RPMI7951 (cell line): ENCODE results near the gene COL5A1. TPM values are rescaled to one million over a fixed set of nuclear protein-coding genes. Genes with fewer than 3 reads are reported as not detected.

Source experiments
- DNase-seq: peaks from one replicate; pipeline ENCODE4 v3.0.0-alpha.2; 2012; ENCODE audit warnings: low read depth
- total RNA-seq: library from RNA; depleted of rRNA; stranded (reverse); fragments of >200 nt; shearing (Covaris generic); gene quantifications from 2 replicates; pipeline ENCODE4 v1.2.3, GENCODE V29; 2014

The COL5A1 gene
- total RNA-seq, 1 experiment from 2014 or later: 138 TPM

DNA sequence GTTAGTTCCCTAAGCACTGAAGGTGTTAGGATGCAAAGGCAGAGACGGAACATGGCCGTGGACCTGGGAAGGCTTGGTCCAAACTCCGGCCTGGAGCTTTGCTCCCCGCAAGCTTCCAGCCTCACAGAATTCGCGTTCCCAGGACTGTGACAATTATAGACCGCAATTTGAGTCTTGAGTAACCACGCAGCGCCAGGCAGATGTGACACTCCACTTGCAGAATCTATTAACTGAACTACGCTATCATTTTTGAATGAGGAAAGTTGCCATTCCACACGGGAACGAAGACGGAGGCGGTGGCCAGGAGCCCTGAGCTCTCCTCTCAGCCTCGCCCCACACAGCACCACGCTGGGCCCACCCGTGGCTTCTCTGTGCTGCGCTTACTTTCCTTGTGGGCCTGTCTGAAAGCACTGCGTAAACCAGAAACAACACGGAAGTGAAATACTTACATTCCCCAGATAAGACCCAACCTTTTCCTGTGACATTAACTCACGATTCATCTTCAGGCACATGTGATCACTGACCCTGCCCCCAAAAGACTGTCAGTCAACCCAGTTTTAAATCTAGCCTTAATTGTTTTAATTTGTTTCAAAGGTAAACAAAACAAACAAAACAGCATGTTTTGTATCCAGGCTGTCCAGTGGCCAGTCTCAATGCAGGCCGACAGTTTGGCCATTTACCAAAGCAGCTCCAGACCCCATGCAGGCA is 16.1 kb upstream of the COL5A1 start:
- peak; percentile 57 for DNase-seq

DNA sequence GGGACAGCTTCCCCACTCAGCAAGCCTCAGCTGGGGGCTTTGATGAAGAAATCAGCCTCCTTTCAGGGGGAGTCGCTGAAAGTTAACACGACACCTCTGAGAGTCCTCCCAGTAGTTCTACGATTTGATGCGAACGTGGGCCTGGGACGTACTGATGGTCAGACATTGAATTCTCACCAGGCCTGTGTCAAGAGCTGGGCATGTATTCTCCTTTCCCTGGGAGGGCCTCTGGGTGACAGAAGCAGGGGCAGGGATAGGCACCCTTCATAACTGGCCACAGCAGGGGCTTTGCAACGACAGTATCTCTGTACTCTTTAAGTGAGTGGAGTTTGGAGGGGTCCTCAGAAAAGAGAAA is 15.6 kb upstream of the COL5A1 start:
- no peak for DNase-seq

DNA sequence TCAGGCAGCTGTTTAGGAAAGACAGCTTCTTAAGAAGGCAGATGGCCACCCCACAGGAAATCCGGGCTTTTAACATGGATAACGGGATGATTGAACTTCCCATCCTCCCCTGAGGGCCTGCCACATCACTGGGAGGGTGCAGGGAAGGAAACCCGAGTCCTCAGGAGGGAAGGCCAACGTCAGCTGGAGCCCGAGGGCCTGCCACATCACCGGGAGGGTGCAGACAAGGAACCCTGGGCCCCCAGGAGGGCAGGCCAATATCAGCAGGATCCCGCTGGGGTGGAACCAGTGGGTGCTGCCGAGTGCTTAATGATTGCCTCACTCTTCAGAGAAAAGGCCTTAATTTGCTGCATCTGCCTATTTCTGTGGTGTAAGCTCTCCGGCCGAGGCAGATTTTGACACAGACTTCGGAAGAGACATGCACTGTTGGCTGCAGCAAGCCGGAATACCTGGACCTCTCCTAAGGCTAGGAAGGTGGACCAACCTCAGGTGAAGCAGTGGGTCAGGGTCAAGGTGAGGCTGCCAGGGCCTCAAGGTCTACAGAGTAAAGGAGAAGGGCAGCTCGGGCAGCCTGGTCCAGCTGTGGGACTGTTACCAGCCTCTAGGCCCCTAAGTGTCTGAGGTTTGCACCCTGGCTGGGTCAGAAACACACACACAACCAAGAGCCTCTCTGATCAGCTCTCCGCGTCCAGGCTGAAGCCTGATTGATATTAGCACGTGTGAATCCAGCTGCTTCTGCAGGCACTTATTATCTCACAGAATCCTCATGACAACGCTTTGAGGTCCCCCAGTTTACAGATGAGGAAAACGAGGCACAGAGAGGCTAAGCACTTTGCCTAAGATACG is 14.8 kb upstream of the COL5A1 start:
- peak; percentile 96 for DNase-seq

DNA sequence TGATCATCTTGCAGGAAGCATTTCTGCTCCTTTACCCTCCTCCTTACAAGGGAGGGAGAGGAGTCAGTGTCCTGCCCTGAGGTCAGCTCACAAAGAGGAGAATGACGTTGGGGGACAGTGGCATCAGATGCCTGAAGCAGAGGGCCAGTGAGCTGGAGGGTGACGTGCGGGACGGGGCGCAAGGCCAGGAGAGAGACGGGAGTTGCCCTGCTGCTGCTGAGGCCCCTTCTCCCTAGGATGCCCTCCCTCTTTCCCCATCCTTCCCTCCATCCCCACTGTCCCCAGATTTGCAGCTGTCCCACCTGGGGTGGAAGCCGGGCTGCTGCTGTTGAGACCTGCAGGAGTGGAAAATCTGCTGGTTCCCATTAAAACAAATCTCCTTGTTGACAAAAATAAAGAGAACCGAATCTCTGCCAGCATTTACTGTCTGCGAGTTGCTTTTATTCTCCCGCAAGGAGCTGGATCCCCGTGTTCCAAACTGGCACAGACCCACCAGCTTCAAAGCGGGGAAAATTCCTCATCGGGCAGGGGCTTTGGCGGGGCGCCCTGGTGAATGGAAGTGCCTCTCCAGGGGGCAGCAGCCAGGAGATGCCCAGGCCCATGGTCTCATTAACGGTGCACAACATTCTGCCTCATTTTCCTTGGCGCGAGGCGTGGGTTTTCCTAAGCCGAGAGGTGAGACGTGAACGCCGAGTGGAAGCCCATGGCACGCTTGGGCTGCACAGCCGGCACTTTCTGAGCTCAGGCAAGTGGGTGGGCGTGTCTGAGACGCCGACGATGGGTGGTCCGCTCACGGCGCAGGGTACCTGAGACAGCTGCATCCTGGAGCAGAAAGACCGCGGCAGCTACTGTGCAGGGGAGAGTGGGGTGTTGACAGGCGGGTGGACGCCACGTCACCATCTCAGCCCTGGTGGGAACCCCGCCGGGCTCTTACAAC is 13.9 kb upstream of the COL5A1 start:
- no peak for DNase-seq

DNA sequence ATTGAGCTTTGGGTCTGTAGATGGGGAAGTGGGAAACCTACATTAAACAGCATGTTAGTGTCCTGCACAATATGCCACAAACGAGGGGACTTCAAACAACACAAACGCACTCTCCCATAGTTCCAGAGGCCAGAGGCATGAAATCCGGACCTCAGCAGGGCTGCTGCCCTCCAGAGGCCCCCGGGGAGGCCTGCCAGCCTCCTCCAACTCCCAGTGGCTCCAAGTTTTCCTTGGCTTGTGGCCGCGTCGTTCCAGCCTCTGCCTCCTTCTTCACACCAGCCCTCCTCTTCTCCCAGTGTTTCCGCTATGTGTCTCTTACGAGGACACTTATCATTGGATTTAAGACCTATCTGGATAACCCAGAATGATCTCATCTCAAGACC is 13.3 kb upstream of the COL5A1 start:
- no peak for DNase-seq

DNA sequence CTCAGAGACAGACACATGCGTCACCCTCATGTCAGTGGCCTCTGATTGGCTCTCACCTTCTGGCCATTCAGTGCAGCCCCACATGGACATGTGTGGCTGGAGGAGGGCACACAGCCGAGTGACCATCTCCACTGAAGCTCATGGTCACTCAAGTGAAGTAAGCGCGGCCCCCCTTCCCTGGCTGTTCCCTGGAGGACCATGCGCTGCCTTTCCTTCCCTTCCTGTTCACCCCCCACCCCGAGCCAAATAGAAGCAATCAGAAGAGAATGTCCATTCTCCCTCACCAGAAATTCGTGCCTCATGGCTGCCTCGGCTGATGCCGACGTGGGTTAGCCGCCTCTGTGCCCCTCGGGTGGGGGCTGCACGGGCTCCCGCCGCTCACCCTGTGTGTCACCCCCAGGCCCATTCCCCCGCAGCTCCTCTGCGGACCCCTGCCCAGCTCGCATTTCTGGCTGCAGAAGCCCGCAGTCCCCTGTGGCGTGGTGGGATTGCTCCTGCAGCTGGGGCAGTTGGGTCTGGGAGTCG is 12.5 kb upstream of the COL5A1 start:
- DNase-seq: peak; percentile 62

DNA sequence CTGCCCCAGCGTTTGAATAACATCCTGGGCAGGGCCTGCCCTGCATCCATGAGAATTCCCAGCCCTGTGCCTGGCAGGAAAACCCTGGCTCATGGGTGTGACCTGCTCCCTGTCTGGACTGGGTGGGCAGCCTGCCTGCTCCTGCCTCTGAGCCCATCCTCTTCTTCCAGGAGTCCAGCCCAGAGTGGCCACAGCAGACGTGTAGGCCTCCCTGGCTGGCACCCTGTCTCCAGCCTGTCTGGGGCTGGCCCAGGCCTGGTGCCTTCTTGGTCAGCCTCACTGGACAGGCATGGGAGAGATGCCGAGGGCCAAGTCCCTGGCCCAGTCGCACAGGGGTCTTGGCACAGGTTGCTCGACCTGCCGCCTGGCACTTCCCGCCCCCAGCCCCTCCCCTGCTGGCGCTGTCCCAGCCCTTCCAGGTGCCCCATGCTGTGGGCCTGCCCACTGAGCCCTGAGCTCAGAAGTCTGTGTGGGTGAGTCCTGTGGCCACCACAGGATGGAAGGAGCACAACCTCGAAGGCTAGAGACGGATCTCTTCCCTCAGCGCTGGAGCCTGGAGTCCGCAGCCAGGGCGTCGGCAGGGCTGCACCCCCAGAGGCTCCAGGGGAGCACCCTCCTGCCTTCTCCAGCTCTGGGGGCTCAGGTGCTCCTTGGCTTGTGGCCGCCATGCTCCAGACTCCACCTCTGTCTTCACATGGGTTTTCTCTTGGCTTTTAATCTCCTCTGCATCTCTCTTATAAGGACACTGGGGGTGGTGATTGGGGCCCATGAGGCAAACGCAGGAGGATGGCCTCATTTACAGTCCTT is 11.8 kb upstream of the COL5A1 start:
- DNase-seq: no peak

DNA sequence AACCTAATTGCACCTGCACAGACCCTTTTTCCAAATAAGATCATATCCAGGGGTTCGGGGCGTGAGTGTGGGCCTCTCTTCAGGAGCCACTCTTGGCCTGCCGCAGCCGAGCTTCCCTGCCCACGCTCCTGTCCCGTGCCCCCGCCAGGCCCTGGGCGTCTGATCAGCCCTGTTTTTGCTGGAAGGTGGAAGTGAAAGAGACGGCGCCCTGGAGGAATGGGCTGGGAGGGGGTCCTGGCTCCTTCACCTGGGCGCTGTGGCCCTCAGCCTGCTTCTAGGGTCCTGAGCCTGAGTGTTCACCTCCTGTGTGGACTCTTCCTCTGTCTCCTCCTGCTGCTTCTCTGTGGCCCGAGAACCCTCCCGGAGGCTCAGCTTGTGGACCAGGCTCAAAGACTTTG is 11.2 kb upstream of the COL5A1 start:
- DNase-seq: no peak

DNA sequence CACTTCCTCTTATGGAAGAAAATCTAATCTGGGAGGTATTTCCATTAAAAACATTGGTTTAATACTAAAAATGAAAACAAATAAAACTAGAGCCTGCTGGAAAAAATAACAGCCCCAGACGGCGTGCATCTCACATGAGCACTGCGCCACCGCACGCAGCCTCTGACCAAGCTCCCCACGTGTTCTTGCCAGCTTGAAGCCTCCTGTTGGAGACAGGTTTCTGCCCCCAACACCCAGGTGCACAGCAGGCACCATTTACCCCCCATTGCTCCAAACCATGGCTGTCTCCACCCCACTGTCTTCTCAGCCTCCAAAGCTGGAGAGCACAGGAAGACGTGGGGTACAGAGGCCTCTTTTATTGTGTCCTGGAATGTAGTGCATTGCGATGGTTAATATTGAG is 10.7 kb upstream of the COL5A1 start:
- no peak for DNase-seq

DNA sequence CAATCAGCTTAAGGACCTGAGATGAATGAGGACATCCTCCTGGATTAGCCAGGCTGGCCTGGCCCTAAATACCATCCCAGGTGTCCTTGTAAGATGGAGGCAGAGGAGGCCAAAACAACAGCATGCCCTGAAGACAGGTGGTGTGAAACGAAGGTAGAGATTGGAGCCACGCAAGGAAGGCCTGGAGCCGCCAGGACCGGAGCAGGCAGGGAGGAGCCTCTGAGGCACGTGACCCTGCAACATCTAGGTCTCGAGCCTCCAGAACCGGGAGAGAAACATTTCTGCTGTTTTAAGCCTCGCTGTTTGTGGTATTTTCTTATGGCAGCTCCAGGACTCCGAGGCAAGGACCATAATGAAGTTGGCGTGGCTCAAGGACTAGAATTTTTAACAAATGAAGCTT is 9.7 kb upstream of the COL5A1 start:
- DNase-seq: no peak

DNA sequence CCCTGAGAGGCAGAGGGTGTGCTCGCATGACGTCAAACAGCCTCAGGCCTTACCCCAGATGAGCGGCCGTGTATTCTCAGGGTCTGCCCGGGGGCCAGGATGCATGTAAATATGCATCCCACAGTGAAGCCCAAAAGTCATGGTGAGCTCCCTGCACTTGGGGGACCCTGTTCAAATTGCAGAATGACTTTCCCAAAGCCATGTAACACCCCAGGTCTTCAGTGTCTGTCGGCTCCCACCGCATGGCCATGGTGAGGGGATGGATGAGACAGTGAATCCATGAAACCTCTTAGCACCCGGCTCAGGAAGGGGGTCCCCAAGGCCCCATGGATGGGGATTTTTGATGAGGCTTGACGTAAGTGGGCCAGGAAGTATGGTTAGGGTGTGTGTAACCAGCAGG is 9.3 kb upstream of the COL5A1 start:
- no peak for DNase-seq

DNA sequence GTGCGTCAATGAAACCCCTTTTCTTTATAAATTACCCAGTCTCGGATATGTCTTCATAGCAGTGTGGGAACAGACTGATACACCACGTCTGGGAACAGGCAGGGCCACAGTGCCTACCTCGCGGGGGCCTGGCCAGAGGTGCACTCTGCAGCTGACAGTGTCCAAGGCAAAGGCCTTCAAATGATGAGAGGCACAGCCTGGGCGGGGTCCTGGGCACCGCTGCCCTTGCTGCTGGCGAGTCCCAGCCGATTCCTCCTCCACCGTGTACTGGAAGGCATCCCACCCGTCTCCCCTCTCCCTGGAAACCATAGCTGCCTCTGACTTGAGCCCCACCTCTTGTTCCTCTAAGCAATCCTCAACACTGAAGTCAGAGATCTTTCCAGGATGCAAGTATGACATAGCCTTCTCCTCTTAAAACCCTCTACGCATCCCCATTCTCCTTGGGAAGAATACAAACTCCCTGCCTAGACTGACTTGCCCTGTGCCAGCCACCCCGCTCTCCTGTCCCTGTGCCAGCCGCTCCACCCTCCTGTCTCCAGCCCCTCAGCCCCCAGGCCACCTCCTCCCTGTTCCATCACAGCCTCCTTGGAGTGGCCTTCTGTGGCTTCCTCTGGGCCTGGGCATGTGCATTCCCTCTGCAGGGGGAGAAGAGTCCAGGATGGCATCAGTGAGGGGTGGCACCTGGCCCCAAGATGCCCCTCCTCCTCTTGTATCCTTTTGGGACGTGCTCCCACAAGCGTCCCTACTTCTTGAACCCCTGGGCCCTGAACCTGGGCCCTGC is 8.1 kb upstream of the COL5A1 start:
- no peak for DNase-seq

DNA sequence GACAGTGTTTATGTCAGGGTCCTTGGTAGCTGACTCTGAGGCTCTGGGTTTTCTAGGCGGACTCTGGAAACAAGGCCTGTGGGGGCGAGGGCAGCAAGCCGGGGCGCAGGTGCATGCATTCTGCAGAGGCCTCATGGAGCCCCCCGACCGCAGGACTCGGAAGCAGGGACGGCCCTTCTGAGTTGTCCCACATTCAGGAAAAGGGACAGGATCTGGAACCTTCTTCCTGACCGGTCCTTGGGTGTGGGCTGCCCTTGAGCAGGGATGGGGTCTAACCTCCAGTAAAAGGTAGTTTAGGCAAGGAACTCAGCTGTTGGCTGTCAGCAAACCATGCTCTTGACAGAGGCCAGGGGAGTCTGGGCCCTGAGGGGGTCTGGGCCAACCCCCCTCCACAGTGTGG is 7.4 kb upstream of the COL5A1 start:
- DNase-seq: no peak

DNA sequence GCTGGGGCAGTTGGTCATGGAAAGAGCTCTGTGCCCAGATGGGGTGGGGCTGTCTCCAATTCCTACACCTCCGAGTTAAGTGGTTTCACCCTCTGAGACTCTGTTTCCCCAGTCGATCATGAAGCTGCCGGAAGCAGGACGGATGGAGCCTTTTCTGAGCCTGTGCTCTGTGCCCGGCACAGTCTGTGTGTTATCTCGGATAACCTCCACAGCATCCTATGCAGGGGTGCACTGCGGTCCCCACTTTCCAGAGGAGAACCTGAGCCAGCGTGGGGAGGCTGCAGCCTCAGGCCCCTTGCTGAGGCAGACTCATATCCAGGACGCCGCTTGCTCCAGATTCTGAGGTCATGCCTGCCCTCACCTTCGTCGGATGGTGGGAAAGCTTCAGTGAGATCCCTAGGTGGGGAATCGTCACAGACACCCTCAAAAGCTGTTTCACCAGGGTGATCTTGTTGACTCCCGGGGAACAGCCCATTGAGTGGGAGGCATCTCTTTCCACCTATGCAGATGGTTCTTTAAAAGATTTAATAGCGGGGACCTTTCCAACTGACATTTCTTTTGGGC is 6.9 kb upstream of the COL5A1 start:
- no peak for DNase-seq

DNA sequence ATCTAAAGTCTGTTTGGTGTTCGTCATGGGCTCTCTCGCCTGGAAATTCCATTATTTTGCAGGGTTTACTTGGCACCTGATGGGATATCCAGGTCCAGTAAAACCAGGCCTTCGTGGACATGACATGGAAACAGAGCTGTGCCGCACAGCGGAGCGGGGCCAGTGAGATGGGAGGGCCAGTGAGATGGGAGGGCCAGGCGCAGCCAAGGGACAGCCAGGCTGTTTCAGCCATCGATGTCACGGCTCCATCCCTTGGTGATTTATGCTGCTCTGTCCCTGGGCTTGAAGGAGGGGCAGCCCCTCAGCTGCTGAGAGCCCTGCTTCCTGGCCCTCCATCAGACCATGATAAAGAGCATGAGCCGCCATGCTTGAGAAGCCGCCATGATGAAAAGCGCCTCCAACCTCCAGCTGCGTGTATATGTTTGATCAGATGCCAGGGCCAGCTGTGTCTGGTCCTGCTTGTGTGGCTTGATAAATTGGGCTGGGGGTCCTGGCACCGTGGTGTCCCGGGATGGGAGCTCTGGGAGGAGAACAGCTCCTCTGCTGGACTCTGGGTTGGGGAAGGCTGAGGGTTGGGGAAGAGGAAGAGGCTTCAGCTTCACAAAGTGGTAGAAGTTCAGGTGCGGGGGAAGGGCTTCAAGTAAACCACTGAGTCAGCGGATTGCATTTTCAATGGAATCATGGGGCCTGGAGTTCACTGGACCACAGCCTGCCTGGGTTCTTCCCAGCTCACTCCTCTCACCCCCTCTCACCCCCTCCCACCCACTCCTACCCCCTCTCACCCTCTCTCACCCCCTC is 6.1 kb upstream of the COL5A1 start:
- no peak for DNase-seq

DNA sequence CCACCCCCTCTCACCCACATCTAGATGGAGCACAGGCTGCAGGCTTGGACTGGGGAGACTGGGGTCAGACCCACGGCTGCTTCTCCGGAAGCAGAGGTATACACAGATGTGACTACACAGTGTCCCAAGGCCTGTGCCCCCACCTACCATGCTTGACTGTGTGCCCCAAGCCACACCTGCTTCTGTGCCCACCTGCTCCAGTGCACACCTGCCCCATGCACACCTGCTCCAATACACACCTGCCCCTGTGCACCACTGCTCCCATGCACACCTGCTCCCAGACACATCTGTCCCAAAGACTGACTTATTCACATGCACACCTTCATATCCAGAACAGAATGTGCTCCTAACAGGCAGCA is 5.5 kb upstream of the COL5A1 start:
- no peak for DNase-seq

DNA sequence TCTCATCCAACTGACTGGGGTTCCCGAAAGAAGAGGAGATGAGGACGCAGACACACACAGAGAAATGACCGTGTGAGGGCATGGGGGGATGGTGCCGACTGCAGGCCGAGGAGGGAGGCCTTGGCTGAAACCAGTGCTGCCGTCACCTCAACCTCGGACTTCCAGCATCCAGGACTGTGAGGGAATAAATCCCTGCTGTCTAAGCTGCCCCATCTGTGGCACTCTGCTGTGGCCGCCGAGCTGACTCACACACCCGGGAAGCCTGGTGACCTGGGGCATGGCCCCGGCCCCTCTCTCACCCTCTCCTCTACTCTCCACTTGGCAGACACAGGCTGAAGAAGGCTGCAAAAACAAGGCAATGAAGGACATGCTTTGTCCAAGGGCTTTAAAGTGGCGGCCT is 4.4 kb upstream of the COL5A1 start:
- DNase-seq: peak; percentile 94

DNA sequence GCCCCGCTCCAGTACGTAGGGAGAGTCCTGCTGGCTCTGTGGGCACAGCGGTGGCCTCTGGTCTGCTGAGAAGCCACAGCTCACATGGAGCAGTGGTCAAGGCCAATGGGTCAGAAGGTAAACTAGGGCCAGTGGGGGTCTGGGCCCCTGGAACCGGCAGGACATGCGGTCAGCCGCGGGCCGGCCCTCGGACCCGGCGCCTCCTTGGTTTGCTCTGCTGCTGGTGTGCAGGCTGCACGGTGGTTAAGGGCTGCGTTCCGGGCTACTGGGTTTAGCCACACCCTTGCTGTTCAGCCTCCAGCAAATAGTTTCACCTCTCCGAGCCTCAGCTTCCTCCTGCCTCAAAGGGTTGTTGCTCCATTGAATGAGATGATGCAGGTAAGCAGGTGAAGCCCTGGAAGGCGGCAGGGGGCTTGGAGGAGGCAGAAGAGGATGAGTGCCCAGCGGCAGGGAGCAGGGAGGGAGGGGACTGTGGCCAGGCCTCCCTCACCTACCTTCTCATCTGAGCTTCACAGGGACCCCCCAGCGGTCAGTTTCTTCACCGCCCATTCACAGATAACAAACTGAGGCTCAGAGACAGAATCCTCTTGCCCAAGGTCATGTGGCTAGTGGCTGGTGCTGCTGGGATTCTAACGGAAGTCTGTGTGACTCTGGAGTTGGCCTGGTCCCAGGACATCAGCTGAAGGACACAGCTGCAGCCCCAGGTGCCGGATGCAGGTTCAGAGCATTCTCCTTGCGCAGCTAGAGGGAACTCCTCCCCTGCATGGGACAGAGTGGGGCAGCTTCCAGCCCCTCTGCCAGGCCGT is 3.7 kb upstream of the COL5A1 start:
- peak; percentile 88 for DNase-seq
